GM21360 (cell line): ENCODE data around the gene MIF4GD.

Source experiments
- ATAC-seq: cut with Tn5 transposase; IDR thresholded peaks from one replicate; pipeline ENCODE4 v1.9.1; 2021; ENCODE audit warnings: mild to moderate bottlenecking, moderate library complexity; ENCODE audit not compliant: unreplicated experiment

Gene MIF4GD

GRCh38 chr17:75238684-75239191 is 32.3 kb downstream of the MIF4GD start:
- no peak for ATAC-seq

- ATAC-seq: no peak
Measured at GRCh38 chr17:75238020-75238580, 32.9 kb downstream of the MIF4GD start.

- ATAC-seq: no peak
Measured at GRCh38 chr17:75237100-75238014, 33.7 kb downstream of the MIF4GD start.

- no peak for ATAC-seq
Measured at GRCh38 chr17:75232786-75233185, 38.2 kb downstream of the MIF4GD start.

- ATAC-seq: no peak
Measured at GRCh38 chr17:75231741-75232464, 39.1 kb downstream of the MIF4GD start.

- ATAC-seq: no peak
Measured at GRCh38 chr17:75231071-75231470, 40.0 kb downstream of the MIF4GD start.

GRCh38 chr17:75228847-75229246 is 42.2 kb downstream of the MIF4GD start:
- ATAC-seq: no peak

GRCh38 chr17:75228305-75228704 is 42.7 kb downstream of the MIF4GD start:
- no peak for ATAC-seq

- no peak for ATAC-seq
Measured at GRCh38 chr17:75227729-75228128, 43.3 kb downstream of the MIF4GD start.

GRCh38 chr17:75225016-75225415 is 46.0 kb downstream of the MIF4GD start:
- no peak for ATAC-seq

- no peak for ATAC-seq
Measured at GRCh38 chr17:75219815-75220214, 51.2 kb downstream of the MIF4GD start.

- no peak for ATAC-seq
Measured at GRCh38 chr17:75218131-75218530, 52.9 kb downstream of the MIF4GD start.
